NB4 (cell line): ENCODE data around the gene ZNF2.
A peak's percentile ranks its signal among the peaks of the same experiment; 100 is the strongest.
"Not testable (repeated sequence)": the region's sequence is repeated elsewhere in the genome, so short reads cannot be mapped to it uniquely, and the experiment has no call there.

Experiments used
- MYC ChIP-seq: IDR thresholded peaks from 2 replicates; pipeline ENCODE4 v1.6.1; 2011; ENCODE audit warnings: low read depth, low read length
- POLR2A ChIP-seq: IDR thresholded peaks from 2 replicates; pipeline ENCODE4 v1.6.1; 2011; ENCODE audit warnings: mild to moderate bottlenecking; ENCODE audit not compliant: insufficient read length; ENCODE audit errors: extremely low read depth
- TF ChIP-seq, protein P1 (sequence below): IDR thresholded peaks from one replicate; pipeline ENCODE4 v1.5.1; 2012; ENCODE audit warnings: low read depth, low read length
- TF ChIP-seq, protein P2 (sequence below): IDR thresholded peaks from 2 replicates; pipeline ENCODE4 v1.6.1; 2011; ENCODE audit warnings: low read depth, low read length

DNA sequence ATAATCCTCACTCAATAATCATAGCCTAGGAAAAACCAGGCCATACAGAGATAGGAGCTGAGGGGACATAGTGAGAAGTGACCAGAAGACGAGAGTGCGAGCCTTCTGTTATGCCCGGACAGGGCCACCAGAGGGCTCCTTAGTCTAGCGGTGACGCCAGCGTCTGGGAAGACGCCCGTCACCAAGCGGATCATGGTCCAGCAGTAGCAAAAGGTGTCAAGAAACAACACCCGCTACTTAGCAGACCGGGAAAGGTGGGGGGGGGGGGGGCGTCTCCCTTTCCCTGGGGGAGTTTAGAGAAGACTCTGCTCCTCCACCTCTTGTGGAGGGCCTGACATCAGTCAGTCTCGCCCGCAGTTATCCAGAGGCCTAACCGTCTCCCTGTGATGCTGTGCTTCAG lies 27.3 kb downstream of the ZNF2 start:
- not testable (repeated sequence) for TF ChIP-seq POLR2A, MYC
- TF ChIP-seq, protein P1, sequence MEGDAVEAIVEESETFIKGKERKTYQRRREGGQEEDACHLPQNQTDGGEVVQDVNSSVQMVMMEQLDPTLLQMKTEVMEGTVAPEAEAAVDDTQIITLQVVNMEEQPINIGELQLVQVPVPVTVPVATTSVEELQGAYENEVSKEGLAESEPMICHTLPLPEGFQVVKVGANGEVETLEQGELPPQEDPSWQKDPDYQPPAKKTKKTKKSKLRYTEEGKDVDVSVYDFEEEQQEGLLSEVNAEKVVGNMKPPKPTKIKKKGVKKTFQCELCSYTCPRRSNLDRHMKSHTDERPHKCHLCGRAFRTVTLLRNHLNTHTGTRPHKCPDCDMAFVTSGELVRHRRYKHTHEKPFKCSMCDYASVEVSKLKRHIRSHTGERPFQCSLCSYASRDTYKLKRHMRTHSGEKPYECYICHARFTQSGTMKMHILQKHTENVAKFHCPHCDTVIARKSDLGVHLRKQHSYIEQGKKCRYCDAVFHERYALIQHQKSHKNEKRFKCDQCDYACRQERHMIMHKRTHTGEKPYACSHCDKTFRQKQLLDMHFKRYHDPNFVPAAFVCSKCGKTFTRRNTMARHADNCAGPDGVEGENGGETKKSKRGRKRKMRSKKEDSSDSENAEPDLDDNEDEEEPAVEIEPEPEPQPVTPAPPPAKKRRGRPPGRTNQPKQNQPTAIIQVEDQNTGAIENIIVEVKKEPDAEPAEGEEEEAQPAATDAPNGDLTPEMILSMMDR: peak; percentile 50
- TF ChIP-seq, protein P2, sequence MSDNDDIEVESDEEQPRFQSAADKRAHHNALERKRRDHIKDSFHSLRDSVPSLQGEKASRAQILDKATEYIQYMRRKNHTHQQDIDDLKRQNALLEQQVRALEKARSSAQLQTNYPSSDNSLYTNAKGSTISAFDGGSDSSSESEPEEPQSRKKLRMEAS: not testable (repeated sequence)
